Cerebellar cortex (tissue), 1 donor: ENCODE results near the gene DNAJC21.
"Not testable (repeated sequence)": the region's sequence is repeated elsewhere in the genome, so short reads cannot be mapped to it uniquely, and the experiment has no call there.

ENCODE experiments used
- DNase-seq: peaks from one replicate; pipeline ENCODE4 v3.0.0-alpha.2; 2015; ENCODE audit warnings: low spot score

DNAJC21 gene

DNA sequence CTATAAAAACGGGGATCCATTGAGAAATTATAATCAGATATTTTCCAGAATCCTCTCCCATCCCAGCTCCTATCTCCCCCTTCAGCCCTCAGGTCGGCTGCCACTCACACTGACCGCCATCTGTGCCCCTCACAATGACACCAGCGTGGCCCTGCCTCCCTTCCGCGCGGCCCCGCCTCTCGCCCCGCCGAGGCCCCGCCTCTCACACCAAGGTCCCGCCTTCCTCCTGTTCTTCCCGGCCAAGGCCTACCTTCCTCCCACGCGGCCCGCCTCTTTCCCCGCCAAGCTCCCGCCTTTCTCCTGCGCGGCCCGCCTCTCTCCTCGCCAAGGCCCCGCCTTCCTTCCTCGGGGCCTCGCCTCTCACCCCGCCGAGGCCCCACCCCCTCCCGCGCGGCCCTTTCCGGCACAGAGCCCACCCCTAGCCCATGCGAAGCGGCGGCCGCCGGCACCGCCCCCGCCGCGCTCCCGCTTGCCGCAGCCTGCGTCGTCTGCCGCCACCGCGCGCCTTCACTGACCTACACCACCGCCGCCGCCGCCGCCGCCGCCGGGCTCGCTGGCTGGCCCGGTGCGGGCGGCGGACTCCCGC is at the start of gene DNAJC21:
Gene DNAJC21 (plus strand): TSS at position 426 of the 586 bp plus-strand sequence. CDS start 261 bp downstream, outside the sequence.
- DNase-seq, result peak; percentile 98

DNA sequence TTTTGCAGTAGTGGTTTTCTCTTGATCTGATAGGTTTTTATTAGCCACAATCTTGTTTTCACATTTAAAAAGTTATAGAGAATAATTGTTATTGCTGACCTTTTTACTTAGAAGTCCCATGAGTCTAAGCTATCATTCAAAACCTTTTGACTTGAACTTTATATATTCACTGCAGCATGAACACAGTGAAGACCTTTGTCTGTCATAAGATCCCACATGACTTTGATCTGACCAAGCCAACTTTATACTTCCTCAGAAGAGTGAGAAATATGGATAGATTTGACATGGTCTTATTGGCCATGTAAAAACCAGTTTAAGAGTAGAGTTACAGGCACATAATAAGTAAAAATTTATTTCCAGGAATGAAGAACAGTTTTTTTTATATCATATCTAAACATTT is 48.1 kb upstream of the DNAJC21 start:
- DNase-seq, result no peak

DNA sequence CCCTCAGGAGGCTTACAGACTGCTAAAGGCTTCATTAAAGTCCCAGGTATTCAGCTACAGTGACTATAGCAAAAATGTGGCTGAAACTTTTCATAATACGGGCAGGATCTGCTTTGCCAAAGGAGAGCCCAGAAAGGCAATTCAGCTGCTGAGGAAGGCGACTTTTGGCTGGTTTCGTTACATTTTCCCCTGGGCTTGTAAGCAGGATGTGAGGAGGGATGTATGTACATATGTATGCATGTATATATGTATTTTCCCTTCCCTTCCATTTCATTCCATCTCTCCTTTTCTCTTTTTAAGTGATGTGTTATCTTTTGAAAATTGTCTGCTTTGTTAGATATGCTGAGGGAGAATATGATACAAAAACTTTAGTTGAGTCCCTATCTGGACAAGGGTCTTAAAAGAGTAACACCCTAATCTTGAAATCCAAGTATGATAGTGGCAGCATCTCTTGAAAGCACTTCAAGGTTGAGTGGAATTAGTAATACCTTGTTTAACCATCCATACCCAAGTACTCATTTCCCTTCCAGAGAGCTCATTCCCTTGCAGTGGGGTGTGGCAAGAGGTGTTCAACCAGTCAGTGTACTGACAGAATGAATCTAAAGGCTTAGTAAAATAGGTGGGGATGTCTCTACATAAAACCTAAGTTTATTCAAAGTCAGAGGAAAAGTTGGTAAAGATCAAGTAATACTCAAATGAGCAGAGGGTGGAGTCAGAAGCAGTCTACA is 42.8 kb upstream of the DNAJC21 start:
- DNase-seq, result no peak

DNA sequence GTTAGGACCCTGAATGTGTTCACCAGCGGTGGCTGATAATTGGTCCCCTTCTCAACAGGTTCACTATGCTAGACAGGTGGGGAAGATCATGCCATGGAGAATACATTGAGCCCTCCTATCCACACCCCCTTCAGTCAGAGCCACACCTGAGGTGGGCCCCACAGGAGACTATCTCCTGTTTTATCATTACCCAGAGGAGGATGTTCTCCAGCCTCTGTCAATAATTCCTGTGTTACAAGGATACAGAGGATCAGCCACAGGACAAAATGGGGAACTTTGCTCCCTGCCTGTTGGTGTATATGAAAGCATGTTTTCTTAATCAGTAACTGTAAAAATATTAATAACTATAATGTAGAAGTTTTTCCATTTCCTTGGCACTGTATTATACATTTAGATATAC is 40.0 kb upstream of the DNAJC21 start:
- DNase-seq, result no peak

DNA sequence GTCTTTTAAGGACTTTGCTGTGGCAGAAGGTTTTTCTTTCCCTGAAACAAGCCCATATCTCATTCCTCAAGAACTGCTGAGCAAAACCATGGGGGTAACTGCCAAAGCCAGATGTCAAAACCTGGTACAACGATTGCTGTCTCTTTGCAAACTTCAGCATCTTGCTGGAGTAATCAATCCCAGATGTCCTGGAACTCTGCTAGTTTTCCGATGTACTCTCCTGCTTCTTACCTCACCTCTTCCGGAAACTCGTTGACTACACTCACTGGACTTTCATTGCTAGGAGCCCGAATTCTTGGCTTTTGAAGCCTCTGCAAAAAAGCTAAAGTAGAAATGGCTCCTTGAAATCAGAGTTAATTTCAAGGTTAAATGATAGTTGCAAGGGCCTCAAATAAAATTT is 37.4 kb upstream of the DNAJC21 start:
- no peak for DNase-seq

DNA sequence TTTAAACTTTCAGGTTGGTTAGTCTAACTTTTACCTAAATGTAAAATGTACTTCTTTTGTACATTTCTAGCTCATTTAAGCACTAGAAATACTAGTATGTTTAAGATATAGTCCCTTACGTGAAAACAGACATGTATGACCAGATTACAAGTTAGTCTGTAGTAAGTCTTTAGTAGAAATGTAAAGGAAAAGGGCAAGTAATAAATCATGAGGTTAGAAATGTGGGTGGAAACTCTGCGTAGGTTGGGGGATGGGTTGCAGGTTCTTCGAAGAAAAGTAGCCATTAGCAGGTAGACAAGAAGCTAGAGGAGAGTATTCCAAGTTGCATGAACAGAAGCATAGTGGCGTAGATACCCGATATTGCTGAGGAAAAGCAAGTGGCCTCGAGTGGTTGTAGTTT is 36.9 kb upstream of the DNAJC21 start:
- no peak for DNase-seq

DNA sequence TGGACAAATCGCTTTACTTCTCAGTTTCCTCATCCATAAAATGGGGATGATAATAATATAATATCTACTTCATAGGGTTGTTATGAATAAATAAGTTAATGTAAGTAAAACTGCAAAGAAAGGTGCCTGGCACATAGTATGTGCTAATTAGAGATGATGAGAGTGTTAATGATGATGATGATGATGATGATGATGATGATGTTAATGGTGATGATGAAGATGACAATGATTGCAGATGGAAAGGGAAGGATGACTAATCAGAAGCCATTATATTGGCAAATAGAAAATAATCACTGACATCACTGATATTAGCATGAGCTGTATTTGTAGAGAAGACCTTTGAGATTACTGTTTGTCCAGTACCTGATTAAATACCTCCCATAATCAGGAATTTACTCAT is 34.6 kb upstream of the DNAJC21 start:
- DNase-seq, result no peak

DNA sequence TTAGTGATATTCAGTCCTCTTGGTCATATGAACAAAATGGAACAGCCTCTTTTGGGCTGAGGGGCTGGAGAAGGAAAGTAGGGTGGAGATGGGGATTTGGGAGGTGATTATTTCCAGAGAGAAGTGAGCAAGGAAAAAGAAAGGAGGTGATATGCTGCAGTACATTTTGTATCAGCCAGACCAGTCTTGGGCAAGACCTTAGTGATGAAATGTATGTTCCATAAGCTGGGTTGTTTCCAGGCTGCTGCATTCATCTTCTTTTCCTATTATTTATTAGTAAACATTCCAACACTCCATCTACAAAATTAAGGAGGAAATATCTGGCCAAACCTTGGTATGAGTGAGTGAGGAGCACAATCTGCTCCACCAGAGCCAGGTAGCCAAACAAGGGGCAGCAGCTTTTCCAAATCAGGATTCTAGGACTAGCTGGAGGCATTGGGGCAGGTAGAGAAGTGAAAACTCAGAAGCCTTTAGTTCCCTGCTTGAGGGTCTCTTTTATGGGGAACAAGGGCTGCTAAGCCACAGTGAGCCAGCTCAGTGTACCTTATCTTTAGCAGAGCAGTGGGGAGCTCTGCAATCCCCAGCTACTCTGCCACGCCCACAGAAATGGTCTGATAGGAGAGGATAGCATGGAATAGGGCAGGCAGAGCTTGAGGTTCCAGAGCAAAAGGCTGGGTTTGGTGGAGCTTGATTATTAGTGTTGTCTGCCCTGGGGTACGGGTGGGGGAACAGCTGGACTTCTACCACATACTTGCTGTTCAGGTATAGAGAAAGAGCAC is 33.5 kb upstream of the DNAJC21 start:
- DNase-seq, result no peak

DNA sequence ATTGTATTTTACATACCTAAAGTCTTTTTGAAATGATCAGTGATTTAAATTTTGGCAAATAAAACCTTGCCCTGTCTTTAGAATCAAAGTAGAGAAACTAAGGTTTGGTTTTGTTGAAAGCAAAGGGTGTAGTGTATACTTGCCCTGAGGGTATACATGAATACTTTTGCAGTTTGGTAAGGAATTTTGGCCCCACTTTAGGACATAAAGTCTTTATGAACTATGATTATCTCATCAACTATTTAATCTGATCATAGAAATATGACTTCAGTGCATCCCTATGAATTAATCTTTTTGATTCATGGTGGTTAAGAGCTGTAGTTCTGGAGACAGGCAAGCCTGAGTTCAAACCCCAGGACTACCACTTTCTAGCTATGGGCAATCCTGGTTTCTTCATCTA is 31.7 kb upstream of the DNAJC21 start:
- DNase-seq, result no peak

DNA sequence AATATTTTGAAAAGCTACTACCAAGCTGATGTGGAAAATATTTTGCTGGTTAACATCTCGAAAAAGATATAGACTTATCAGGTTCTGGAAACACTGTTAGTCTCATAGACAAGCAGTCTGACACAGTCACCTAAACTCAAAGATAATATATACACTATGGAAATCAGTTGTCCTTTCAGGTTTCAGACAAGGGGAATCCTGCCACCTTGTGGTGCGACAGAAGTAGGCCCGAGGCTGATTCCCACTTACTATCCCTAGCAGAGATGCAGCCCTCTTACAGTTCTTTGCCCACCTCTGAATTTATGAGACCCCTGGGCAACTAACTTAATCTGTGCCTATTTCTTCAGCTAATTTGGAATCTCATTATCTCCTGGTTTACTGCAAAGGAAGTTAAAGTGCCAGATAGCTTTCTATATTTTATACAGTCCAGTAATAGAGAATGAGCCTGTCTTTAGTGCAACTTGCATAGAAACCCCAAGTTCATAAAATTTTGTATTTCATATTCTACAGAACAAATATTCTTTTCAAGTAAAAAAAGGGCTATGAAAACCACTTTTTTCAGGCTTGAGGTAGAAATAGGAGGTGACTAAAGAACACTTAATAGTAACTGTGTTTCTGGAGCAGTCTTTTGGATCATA is 31.0 kb upstream of the DNAJC21 start:
- peak; percentile 76 for DNase-seq

DNA sequence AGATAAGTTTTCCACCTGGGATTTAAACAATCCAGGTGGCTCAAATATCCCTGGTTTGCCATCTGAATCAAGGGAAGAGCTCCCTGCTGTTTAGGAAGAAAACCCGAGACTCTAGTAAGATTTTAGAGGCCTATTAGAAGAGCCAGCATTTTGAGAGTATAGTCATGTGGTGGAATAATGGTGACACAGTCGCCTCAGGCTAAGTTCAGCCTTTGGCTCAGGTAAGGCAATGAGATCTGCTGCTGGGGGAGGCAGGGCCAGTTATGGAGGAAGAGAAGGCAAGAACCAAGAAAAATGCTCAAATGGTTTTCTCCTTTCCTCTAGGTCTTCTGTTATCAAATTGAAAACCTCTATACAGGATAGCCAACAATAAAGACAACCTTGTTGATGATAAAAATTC is 30.3 kb upstream of the DNAJC21 start:
- DNase-seq, result no peak

DNA sequence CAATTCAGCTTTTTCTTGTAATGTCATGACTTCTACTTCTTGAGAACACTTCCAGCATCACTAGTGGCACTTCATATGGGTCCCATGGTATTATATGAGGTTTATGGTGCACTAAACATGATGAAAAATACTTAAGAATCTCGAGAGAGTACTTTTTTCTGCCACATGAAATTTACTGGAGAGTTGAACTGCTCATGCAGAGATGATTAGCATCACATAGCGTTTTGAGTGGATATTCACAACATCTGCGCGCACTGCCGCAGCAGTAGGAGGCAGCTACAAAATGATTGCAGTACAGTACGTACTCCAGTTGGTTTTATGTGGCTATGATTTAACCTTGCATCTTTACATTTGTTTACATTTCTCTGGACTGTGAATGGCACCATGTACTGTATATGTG is 28.7 kb upstream of the DNAJC21 start:
- DNase-seq, result no peak

DNA sequence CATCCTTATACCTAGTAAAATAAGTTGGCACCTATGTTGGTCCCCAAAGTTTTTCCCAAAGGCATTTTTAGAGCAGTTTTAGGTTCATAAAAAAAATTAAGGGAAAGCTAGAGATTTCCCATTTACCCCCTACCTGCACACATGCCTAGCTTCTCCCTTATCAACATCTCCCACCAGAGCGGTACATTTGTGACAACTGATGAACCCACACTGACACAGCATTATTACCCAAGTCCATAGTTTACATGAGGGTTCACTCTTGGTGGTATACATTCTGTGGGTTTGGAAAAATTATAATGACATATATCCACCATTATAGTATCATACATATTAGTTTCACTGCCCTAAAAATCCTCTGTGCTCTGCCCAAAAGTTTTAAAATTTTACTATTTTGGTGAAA is 26.1 kb upstream of the DNAJC21 start:
- DNase-seq, result no peak

DNA sequence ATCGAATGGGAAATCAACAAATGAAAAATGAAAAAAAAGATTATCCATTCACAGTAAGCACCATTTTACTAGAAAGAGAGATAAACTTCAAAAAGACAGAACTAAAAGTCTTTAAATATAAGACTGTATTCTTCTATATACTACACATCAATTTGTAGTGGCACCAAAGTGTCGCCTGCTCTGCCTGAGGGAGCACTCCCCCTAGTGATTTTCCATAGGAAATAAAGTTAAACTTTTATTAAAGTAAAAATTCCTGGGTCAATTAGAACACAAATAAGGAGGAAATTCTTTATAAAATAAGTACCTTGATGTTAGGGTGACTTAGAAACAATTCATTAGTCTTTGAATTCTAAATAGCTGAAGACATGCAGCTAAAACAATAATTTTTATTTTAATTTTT is 23.8 kb upstream of the DNAJC21 start:
- DNase-seq, result no peak

DNA sequence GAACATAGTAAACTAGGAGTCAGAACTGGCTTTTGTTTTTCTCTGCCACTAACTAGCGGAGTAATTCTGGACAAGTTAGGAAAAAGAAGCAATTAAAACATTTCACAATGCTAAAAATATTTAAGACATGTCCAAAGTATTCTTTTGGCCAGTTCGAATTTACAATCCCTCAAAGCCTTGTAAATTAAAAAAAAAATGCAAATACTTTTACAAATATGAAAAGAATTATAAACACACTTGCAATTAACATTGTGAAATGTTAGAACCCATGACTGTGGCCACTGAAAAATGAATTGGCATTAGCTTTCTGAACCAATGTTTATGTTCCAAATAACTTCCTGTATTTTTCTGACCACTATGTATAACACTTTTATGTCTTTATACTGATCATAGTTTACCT is 16.3 kb upstream of the DNAJC21 start:
- DNase-seq, result no peak

DNA sequence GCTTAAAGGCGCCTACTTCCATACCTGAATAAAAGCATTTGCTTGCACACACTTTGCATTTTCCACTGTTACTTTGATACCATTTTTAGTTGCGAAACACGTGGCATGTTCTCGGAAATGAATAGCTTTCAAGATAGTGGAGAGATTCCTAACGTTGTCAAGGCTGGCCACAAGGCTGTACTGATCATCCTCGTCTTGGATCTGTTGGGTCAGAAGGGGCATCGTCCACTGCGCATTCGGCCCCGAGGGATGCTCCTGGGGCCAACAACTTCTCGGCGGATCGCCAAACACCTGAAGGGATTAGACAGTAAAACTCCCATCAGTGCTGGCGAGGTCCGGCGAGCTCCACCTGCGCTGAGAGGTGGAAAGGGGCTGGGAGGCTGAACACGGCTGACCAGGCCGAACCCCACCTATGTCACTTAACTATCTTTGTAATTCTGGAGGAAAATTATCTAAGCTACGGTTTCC is 14.7 kb upstream of the DNAJC21 start:
- DNase-seq, result no peak

DNA sequence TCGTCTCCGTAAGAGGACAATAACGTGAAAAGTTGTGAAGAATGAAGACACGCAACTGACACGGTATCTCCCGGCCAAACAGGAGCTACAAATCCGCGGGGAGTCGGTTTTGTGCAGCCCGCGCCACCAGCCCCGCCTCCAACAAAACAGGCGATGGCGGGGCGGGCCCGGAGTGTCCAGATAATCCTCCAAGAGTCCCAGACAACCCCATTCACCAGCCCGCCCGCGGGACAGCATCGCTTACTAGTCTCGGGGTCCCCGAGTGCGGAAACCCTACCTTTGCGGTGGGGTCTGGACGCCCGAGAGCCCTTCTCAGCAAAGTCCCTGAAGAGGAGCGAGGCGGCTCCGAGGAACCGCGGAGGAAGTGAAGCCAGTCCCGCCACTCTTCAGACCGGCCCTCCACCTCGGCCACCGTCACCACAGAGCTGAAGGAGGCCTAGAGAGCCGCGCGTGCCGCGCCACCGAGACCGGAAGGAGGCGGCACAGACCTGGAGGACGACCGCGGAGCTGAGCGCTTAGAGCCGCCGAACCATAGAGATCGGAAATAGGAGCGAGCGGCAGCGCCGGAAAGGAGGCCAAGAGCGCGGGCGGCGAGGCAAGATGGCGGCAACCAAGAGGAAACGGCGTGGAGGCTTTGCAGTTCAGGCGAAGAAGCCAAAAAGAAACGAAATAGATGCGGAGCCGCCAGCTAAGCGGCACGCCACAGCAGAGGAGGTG is 14.1 kb upstream of the DNAJC21 start, which contains the start of the genes BRIX1 and RAD1:
Gene BRIX1 (plus strand): TSS at position 573 of the 717 bp plus-strand sequence. CDS start 28 bp downstream, at position 601.
Gene RAD1 (minus strand): TSS at position 366 of the 717 bp plus-strand sequence. CDS start 612 bp downstream, outside the sequence.
- peak; percentile 97 for DNase-seq

DNA sequence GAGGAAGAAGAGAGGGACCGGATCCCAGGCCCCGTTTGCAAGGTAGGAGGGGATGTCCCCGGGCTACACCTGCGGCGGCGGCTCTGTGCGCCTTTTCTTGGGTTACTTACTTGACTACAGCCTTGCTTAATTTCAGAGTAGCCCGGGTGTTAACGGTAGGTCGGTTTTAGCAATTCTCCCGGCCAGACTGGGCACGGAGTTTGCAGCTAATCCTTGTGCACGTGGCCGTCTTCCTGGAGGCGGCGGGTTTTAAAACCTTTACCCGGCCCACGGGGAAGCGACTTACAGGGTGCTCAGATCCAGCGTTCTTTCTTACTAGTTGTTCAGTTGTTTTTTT is 13.5 kb upstream of the DNAJC21 start:
- DNase-seq, result no peak

DNA sequence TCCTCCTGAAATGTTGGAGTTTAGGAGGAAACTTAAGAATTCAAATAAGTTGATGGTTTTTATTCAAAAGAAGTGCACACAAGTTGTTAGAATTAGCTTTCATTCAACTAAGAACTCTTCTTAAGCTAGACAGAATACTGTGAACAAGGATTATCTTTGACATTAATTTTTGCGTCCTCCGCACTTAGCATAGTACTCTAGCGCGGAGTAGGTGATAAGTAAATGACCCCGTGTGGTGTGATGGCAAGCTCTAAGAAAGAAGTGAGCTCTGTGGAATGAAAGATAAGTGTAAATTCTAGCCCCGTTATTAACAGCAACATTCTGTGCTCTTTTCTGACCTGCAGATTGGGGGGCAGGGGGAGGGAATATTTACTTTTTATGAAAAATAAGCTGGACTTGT is 12.8 kb upstream of the DNAJC21 start:
- DNase-seq, result no peak

DNA sequence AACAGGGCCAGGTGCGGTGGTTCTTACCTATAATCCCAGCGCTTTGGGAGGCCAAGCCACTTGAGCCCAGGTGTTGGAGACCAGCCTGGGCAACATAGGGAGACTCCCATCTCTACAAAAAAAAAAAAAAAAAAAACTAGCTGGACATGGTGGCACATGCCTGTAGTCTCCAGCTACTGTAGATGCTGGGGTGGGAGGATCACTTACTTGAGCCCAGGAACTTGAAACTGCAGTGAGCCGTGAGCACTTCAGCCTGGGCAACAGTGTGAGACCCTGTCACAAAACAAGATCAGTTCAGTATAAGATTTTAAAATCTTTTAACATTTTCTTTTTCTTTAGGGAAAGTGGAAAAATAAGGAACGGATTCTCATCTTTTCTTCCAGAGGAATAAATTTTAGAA is 11.3 kb upstream of the DNAJC21 start:
- DNase-seq, result no peak

DNA sequence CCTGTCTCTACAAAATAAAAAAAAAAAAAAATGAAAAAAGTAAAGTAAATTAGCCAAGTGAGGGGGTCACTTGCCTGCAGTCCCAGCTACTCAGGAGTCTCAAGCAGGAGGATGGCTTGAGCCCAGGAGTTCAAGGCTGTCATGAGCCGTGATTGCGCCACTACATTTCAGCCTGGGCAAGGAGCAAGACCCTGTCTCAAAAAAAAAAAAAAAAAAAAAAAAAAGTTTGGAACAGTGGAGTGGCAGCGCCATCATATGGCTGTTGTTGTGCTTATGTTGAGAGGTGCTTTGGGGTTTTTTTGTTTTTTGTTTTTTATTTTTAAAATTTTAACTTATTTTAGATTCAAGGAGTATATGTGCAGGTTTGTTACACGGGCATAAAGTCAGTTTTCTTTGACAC is 10.3 kb upstream of the DNAJC21 start:
- DNase-seq, result no peak

DNA sequence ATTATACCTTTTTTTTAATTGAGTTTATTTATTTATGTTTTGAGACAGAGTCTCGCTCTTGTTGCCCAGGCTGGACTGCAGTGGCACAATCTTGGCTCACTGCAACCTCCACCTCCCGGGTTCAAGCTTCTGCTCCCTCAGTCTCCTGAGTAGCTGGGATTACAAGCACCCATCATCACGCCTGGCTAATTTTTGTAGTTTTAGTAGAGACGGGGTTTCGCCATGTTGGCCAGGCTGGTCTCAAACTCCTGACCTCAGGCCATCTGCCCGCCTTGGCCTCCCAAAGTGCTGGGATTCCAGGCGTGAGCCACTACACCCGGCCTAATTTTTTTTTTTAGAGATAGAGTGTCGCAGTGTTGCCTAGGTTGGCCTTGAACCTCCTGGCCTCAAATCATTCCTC is 6.1 kb upstream of the DNAJC21 start:
- not testable (repeated sequence) for DNase-seq
